SU-DHL-6 (cell line): Measurements from ENCODE around the gene GALNT10.

Source experiments
- H2AFZ ChIP-seq: fragments of 200-600 bp; sonication (generic); 2 replicates; pipeline ENCODE4 v1.6.1; 2014; ENCODE audit warnings: low read depth, mild to moderate bottlenecking, moderate library complexity, mixed read lengths, antibody characterized with exemption, low read length; ENCODE audit not compliant: severe bottlenecking
- H3F3A ChIP-seq: fragments of 200-600 bp; shearing (Covaris generic); 2 replicates; pipeline ENCODE4 v1.6.0; 2016; ENCODE audit warnings: antibody characterized with exemption, mild to moderate bottlenecking; ENCODE audit not compliant: insufficient read depth
- H3K27ac ChIP-seq: fragments of 200-600 bp; sonication (generic); 2 replicates; pipeline ENCODE4 v1.5.1; 2016; ENCODE audit warnings: low read depth, mild to moderate bottlenecking, low read length, moderate library complexity, mixed read lengths
- H3K27me3 ChIP-seq: fragments of 200-600 bp; sonication (generic), shearing (Covaris generic); 2 replicates; pipeline ENCODE4 v1.6.0; 2014; ENCODE audit warnings: mild to moderate bottlenecking, low read length
- H3K36me3 ChIP-seq: fragments of 200-600 bp; sonication (generic); 2 replicates; pipeline ENCODE4 v1.6.1; 2014; ENCODE audit warnings: mild to moderate bottlenecking, low read length, mixed read lengths
- H3K4me2 ChIP-seq: fragments of 300-600, 200-600 bp; shearing (Covaris generic), sonication (generic); 2 replicates; pipeline ENCODE4 v1.6.0; 2014; ENCODE audit warnings: low read length, low read depth, mild to moderate bottlenecking; ENCODE audit not compliant: poor library complexity, severe bottlenecking
- H3K4me3 ChIP-seq: fragments of 200-600 bp; sonication (generic); 2 replicates; pipeline ENCODE4 v1.5.1; 2014; ENCODE audit warnings: antibody characterized with exemption, low read length, mild to moderate bottlenecking, mixed read lengths; ENCODE audit not compliant: insufficient read depth, poor library complexity, severe bottlenecking
- H3K79me2 ChIP-seq: fragments of 200-600 bp; sonication (generic); 2 replicates; pipeline ENCODE4 v1.6.1; 2014; ENCODE audit warnings: mild to moderate bottlenecking, low read length, moderate library complexity; ENCODE audit not compliant: insufficient read depth
- H3K9ac ChIP-seq: fragments of 200-600 bp; sonication (generic); 2 replicates; pipeline ENCODE4 v1.7.0; 2014; ENCODE audit warnings: mild to moderate bottlenecking, low read length
- H3K9me2 ChIP-seq: fragments of 200-600 bp; sonication (generic); replicated peaks from 2 replicates; pipeline ENCODE4 v1.6.1; 2014; ENCODE audit warnings: low read length; ENCODE audit not compliant: insufficient read depth
- H3K9me3 ChIP-seq: fragments of 200-600 bp; sonication (generic); 2 replicates; pipeline ENCODE4 v1.6.1; 2014; ENCODE audit warnings: low read length, mixed read lengths; ENCODE audit not compliant: insufficient read depth
- H4K20me1 ChIP-seq: fragments of 200-600 bp; sonication (generic); 2 replicates; pipeline ENCODE4 v1.6.1; 2014; ENCODE audit warnings: low read depth, mild to moderate bottlenecking, antibody characterized with exemption, low read length, moderate library complexity, mixed read lengths
- EZH2phosphoT487 ChIP-seq: fragments of 200-600 bp; sonication (generic), shearing (Covaris generic); conservative IDR thresholded peaks from 2 replicates; pipeline ENCODE4 v1.6.1; 2018; ENCODE audit warnings: mild to moderate bottlenecking, antibody characterized with exemption, low read length, moderate library complexity, mixed read lengths
- TF ChIP-seq, protein P1 (sequence below): fragments of 200-600 bp; sonication (generic); IDR thresholded peaks from one replicate; pipeline ENCODE4 v1.5.1; 2017; ENCODE audit warnings: antibody characterized with exemption, mild to moderate bottlenecking, low read length, moderate library complexity; ENCODE audit not compliant: insufficient read depth, poor library complexity, severe bottlenecking

The GALNT10 gene

DNA sequence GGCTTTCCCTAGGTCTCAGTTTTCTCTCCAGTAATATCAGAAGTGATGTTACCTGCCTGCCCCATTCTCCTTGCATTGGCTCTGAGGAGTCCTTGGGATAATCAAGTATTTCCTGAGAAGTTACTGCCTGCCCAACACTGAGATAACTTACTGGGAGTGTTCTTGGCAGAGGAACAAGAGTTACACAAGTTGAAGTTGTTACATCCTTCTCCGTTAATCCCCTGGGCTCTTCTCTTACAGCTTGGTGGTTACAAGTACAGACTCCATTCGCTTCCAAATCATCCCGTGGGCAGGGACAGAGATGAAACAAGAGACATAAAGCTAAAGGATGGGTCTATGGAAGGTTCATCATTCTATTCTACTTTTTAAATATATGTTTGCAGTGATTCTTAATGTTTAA lies 181.2 kb downstream of the GALNT10 start:
- Histone ChIP-seq H2AFZ (no peak overlapping the region), H4K20me1 (no peaks in the 10 kb centered on the region), H3K79me2 (no peaks in the 10 kb centered on the region), H3F3A (no peaks in the 10 kb centered on the region), H3K9me3 (no peaks in the 10 kb centered on the region), H3K27me3 (no peaks in the 10 kb centered on the region), H3K9ac (no peak overlapping the region), H3K9me2 (no peaks in the 10 kb centered on the region), H3K4me3 (no peak overlapping the region), H3K4me2 (no peak overlapping the region), H3K27ac (no peak overlapping the region), H3K36me3 (no peaks in the 10 kb centered on the region)
- TF ChIP-seq EZH2phosphoT487, result no peak
- TF ChIP-seq, protein P1, sequence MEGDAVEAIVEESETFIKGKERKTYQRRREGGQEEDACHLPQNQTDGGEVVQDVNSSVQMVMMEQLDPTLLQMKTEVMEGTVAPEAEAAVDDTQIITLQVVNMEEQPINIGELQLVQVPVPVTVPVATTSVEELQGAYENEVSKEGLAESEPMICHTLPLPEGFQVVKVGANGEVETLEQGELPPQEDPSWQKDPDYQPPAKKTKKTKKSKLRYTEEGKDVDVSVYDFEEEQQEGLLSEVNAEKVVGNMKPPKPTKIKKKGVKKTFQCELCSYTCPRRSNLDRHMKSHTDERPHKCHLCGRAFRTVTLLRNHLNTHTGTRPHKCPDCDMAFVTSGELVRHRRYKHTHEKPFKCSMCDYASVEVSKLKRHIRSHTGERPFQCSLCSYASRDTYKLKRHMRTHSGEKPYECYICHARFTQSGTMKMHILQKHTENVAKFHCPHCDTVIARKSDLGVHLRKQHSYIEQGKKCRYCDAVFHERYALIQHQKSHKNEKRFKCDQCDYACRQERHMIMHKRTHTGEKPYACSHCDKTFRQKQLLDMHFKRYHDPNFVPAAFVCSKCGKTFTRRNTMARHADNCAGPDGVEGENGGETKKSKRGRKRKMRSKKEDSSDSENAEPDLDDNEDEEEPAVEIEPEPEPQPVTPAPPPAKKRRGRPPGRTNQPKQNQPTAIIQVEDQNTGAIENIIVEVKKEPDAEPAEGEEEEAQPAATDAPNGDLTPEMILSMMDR, result no peak

DNA sequence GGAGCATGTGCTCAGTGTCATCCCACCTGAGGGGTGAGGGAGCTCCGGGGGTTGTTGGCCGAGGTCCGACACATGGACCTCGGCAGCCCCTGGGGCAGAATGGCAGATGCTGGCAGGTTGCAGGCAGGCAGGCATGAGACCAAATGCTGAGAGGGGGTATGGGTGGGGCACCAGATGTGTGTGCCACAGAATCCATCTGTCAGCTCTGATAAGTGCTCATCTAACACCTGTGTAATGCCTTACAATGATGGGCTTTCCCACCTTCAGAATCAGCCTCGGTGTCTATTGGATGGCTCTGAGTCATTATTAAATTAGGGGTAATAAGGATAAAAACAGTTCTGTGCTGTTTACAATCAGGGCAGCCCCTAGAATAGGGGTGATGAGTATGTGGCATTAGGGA lies 182.1 kb downstream of the GALNT10 start:
- no peaks in the 10 kb centered on the region for H3K79me2 ChIP-seq

DNA sequence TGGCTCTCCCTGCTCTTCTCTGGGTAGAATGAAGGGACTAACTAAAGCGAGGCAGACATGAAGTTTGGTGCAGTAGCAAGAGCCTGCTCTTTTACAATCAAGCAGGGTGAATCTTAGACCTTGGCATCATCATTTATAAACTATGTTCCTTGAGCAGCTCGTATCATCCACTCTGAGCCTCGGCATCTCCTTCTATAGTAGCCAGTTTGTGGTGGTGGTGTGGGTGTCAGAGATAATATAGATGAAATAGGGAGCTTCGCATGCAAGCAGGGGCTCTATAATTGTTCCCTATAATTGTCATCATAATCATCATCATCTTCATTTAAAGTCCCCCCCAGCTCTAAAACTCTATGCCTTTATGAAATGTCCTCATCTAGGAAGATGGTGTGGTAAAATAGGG lies 182.8 kb downstream of the GALNT10 start:
- H3K9ac ChIP-seq, result no peak overlapping the region
- no peak overlapping the region for H3K27ac ChIP-seq
- H3K9me3 ChIP-seq, result no peaks in the 10 kb centered on the region
- no peaks in the 10 kb centered on the region for H4K20me1 ChIP-seq
- no peak overlapping the region for H2AFZ ChIP-seq
- H3K36me3 ChIP-seq, result no peaks in the 10 kb centered on the region
- H3K4me3 ChIP-seq, result no peak overlapping the region
- H3K27me3 ChIP-seq, result no peaks in the 10 kb centered on the region
- H3K79me2 ChIP-seq, result no peaks in the 10 kb centered on the region
- no peak overlapping the region for H3K4me2 ChIP-seq
- TF ChIP-seq, protein P1, result no peak
- no peak for TF ChIP-seq EZH2phosphoT487
- H3K9me2 ChIP-seq, result no peaks in the 10 kb centered on the region
- no peaks in the 10 kb centered on the region for H3F3A ChIP-seq

More for the DNA sequence above, 182.1 kb downstream of the GALNT10 start:
- Histone ChIP-seq H3F3A (no peaks in the 10 kb centered on the region), H3K36me3 (no peaks in the 10 kb centered on the region), H3K9ac (no peak overlapping the region), H3K4me2 (no peak overlapping the region), H3K27me3 (no peaks in the 10 kb centered on the region), H3K27ac (no peak overlapping the region), H3K4me3 (no peak overlapping the region), H2AFZ (no peak overlapping the region), H3K9me3 (no peaks in the 10 kb centered on the region), H3K9me2 (no peaks in the 10 kb centered on the region), H4K20me1 (no peaks in the 10 kb centered on the region)
- TF ChIP-seq, protein P1, result no peak
- TF ChIP-seq EZH2phosphoT487, result no peak

DNA sequence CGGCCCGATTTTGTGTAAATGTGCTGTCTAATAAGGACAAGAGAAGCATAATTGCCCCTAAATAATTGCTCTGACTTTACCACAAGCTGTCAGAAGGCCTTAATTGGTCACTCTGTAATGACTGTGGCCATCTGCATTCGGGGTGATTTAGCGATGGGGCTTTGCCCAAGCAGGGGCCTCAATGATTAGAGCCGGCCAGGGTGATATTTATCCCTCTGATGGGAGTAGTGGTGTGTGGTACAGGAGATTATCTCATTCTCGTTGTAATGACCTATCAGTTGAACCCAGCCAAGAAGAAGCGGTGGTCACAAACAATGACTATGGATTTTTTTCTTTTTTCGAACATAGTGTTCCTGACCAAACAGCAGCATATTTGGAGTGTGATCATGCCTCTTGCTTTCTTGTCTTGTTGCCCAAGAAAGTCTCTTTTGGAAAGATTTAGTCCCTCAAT lies 183.2 kb downstream of the GALNT10 start:
- no peaks in the 10 kb centered on the region for H3K9me2 ChIP-seq
- H3K9me3 ChIP-seq, result no peaks in the 10 kb centered on the region
- no peak overlapping the region for H3K27ac ChIP-seq
- H3K9ac ChIP-seq, result no peak overlapping the region
- TF ChIP-seq, protein P1, result no peak
- TF ChIP-seq EZH2phosphoT487, result no peak
- no peak overlapping the region for H2AFZ ChIP-seq
- no peaks in the 10 kb centered on the region for H3K36me3 ChIP-seq
- no peaks in the 10 kb centered on the region for H3F3A ChIP-seq
- no peaks in the 10 kb centered on the region for H4K20me1 ChIP-seq
- no peak overlapping the region for H3K4me2 ChIP-seq
- no peaks in the 10 kb centered on the region for H3K27me3 ChIP-seq
- H3K4me3 ChIP-seq, result no peak overlapping the region
- no peaks in the 10 kb centered on the region for H3K79me2 ChIP-seq
